ENCODE results near the gene SLC7A8. TPM values are rescaled to one million over a fixed set of nuclear protein-coding genes. Genes with fewer than 3 reads are reported as not detected.

SLC7A8 gene
- total RNA-seq, 1 donor from 2014 or later = 56.5 TPM

DNA sequence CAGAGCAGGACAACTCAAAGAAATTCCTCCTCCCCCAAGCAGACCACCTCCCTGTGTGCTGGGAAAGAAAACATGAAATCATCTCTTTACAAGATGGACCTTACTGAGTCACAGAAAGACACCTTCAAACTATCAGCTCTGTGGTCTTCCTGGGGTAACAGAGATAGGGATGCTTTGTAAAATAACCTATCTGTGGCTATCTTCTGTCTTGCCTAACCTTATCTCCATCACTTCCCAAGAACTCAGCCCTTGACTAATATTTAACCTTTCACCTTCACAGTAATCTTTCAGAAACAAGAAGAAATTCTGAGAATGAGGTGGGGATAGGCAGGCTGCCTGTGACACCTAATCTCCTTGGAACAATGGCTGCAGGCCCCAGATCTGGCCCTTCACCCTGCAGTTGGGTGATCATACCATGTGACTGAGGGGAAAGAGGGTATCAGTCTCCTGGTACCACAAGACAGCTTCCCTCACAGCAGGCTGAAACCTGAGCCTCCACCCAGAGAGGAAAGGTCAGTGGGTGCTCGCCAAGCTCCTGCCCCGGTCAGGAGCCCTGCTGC is 37.0 kb downstream of the SLC7A8 start:
- Mint-ChIP-seq H3K27ac (no peak overlapping the region), H3K36me3 (peaks cover 37% of the 10 kb centered on the region)

DNA sequence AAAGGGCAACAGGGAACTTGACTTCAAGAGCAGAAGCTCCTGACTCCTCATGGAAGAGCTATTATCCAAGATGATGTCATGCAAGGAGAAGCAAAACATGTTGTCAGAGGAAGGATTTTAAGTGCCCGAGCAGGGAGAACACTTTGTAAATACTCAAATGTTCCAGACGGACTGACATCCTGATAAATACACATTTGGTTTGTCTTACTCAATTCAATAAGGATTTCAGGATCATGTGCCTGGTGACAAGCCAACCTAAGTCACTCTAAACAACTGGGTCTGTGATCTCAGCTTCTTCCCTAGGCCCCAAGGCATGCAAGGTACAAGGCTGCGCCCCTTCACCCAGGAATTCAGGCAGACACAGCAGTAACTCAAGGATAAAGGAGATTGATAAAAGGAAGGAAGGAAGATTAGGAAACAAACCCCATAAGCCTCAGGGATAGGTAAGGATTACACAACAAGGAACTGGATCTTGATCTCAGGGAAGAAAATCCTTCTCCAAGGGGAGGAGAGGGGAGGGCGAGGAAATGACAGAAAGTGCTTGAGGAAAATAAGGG is 37.6 kb downstream of the SLC7A8 start:
- no peak overlapping the region for H3K4me3 Mint-ChIP-seq
- Histone ChIP-seq H3K36me3 (no peaks in the 10 kb centered on the region), H3K4me3 (no peak overlapping the region), H3F3A (ENCODE audit: low read depth) (peaks cover 4% of the 10 kb centered on the region), H3K79me2 (ENCODE audit: low read depth) (no peaks in the 10 kb centered on the region), H3K4me2 (peak overlapping the region; percentile 17), H3K27me3 (no peaks in the 10 kb centered on the region), H3K9ac (no peak overlapping the region), H3K4me1 (peaks cover 10% of the 10 kb centered on the region), H3K27ac (no peak overlapping the region), H3K9me3 (ENCODE audit: low read depth) (no peaks in the 10 kb centered on the region), H4K20me1 (ENCODE audit: low read depth) (peaks cover 7% of the 10 kb centered on the region), H2AFZ (replicated peaks) (no peak overlapping the region)
- peak overlapping the region; percentile 55 for H3K27ac Mint-ChIP-seq
- no peaks in the 10 kb centered on the region for H3K27me3 Mint-ChIP-seq (ENCODE audit: insufficient read depth, low read depth)
- H3K4me1 Mint-ChIP-seq = peaks cover 15% of the 10 kb centered on the region
- H3K36me3 Mint-ChIP-seq = peaks cover 37% of the 10 kb centered on the region
- H3K9me3 Mint-ChIP-seq = peaks cover 4% of the 10 kb centered on the region
- no peak for DNase-seq (ENCODE audit: low spot score)
- TF ChIP-seq EZH2 (IDR thresholded peaks at IDR 0.05) = no peak
- TF ChIP-seq, protein P1, sequence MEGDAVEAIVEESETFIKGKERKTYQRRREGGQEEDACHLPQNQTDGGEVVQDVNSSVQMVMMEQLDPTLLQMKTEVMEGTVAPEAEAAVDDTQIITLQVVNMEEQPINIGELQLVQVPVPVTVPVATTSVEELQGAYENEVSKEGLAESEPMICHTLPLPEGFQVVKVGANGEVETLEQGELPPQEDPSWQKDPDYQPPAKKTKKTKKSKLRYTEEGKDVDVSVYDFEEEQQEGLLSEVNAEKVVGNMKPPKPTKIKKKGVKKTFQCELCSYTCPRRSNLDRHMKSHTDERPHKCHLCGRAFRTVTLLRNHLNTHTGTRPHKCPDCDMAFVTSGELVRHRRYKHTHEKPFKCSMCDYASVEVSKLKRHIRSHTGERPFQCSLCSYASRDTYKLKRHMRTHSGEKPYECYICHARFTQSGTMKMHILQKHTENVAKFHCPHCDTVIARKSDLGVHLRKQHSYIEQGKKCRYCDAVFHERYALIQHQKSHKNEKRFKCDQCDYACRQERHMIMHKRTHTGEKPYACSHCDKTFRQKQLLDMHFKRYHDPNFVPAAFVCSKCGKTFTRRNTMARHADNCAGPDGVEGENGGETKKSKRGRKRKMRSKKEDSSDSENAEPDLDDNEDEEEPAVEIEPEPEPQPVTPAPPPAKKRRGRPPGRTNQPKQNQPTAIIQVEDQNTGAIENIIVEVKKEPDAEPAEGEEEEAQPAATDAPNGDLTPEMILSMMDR (IDR thresholded peaks at IDR 0.05) = no peak
- TF ChIP-seq EZH2phosphoT487 (IDR thresholded peaks at IDR 0.05) = no peak

More for the DNA sequence above, 37.0 kb downstream of the SLC7A8 start:
- no peaks in the 10 kb centered on the region for H3K79me2 ChIP-seq (ENCODE audit: low read depth)
- no peaks in the 10 kb centered on the region for H3K9me3 ChIP-seq (ENCODE audit: low read depth)
- no peaks in the 10 kb centered on the region for H3K27me3 ChIP-seq
- H3K4me3 ChIP-seq = no peak overlapping the region
- H3K9me3 Mint-ChIP-seq = peaks cover 4% of the 10 kb centered on the region
- no peak overlapping the region for H2AFZ ChIP-seq (replicated peaks)
- TF ChIP-seq, protein P1 (IDR thresholded peaks at IDR 0.05) = no peak
- no peak for TF ChIP-seq EZH2 (IDR thresholded peaks at IDR 0.05)
- TF ChIP-seq EZH2phosphoT487 (IDR thresholded peaks at IDR 0.05) = no peak
- no peak overlapping the region for H3K9ac ChIP-seq
- no peaks in the 10 kb centered on the region for H3K27me3 Mint-ChIP-seq (ENCODE audit: insufficient read depth, low read depth)
- H3K27ac ChIP-seq = no peak overlapping the region
- H3K4me1 ChIP-seq = peaks cover 10% of the 10 kb centered on the region
- H3K4me2 ChIP-seq = peak overlapping the region; percentile 17
- no peak overlapping the region for H3K4me3 Mint-ChIP-seq
- H3K4me1 Mint-ChIP-seq = peaks cover 15% of the 10 kb centered on the region
- peaks cover 4% of the 10 kb centered on the region for H3F3A ChIP-seq (ENCODE audit: low read depth)
- peaks cover 6% of the 10 kb centered on the region for H4K20me1 ChIP-seq (ENCODE audit: low read depth)
- H3K36me3 ChIP-seq = no peaks in the 10 kb centered on the region
- no peak for DNase-seq (ENCODE audit: low spot score)

DNA sequence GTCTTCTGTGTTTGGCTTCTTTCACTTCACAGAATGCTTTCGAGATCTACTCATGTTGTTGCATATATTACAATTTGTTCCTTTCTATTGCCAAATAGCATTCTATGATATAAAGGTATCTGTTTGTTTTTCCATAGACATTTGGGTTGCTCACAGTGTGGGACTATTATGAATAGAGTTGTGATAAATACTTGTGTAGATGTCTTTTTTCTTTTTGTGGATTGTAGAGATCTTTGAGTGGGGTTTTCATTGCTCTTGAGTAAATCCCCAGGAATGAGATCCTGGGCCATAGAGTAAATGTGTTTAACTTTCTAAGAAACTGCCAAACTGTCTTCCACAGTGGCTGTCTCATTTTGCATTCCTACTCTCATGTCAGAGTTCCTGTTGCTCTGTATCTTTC is 39.5 kb downstream of the SLC7A8 start:
- TF ChIP-seq EZH2 (IDR thresholded peaks at IDR 0.05) = no peak
- TF ChIP-seq, protein P1 (IDR thresholded peaks at IDR 0.05) = no peak
- no peak for TF ChIP-seq EZH2phosphoT487 (IDR thresholded peaks at IDR 0.05)
- no peaks in the 10 kb centered on the region for H3K9me3 ChIP-seq (ENCODE audit: low read depth)

More for the DNA sequence above, 39.5 kb downstream of the SLC7A8 start:
- H4K20me1 ChIP-seq (ENCODE audit: low read depth) = peaks cover 10% of the 10 kb centered on the region
- no peak overlapping the region for H3K4me3 Mint-ChIP-seq
- H3K4me1 Mint-ChIP-seq = peaks cover 20% of the 10 kb centered on the region
- no peak for DNase-seq (ENCODE audit: low spot score)
- H3K27ac ChIP-seq = no peak overlapping the region
- H3K4me2 ChIP-seq = no peak overlapping the region
- H2AFZ ChIP-seq (replicated peaks) = no peak overlapping the region
- H3K9ac ChIP-seq = no peak overlapping the region
- peaks cover 6% of the 10 kb centered on the region for H3K27me3 Mint-ChIP-seq (ENCODE audit: insufficient read depth, low read depth)
- no peak overlapping the region for H3K27ac Mint-ChIP-seq
- no peaks in the 10 kb centered on the region for H3K36me3 ChIP-seq
- H3K36me3 Mint-ChIP-seq = peaks cover 40% of the 10 kb centered on the region
- H3K27me3 ChIP-seq = no peaks in the 10 kb centered on the region
- no peaks in the 10 kb centered on the region for H3K79me2 ChIP-seq (ENCODE audit: low read depth)
- H3K4me3 ChIP-seq = no peak overlapping the region
- peaks cover 10% of the 10 kb centered on the region for H3K4me1 ChIP-seq
- H3F3A ChIP-seq (ENCODE audit: low read depth) = peaks cover 4% of the 10 kb centered on the region
- peaks cover 4% of the 10 kb centered on the region for H3K9me3 Mint-ChIP-seq

All from neural progenitor cell (in vitro differentiated cells).